Activated CD4-positive, alpha-beta T cell treated with anti-CD3 and anti-CD28 coated beads for 48 hours (primary cell): ENCODE measurements around the gene TRIM66.
A peak's percentile ranks its signal among the peaks of the same experiment; 100 is the strongest.

Experiments
- DNase-seq: peaks from one replicate; pipeline ENCODE4 v3.0.0-alpha.2; 2020

Gene TRIM66

GRCh38 chr11:8649361-8649760 lies 33.1 kb downstream of the TRIM66 start:
- DNase-seq, result no peak

- no peak for DNase-seq
Observed at GRCh38 chr11:8646873-8647272, 35.6 kb downstream of the TRIM66 start.

- no peak for DNase-seq
Observed at GRCh38 chr11:8642196-8642841, 40.1 kb downstream of the TRIM66 start.

- DNase-seq, result no peak
Observed at GRCh38 chr11:8641332-8641731, 41.1 kb downstream of the TRIM66 start.

- DNase-seq, result no peak
Observed at GRCh38 chr11:8640267-8640906, 42.1 kb downstream of the TRIM66 start.

- DNase-seq, result no peak
Observed at GRCh38 chr11:8639655-8640054, 42.8 kb downstream of the TRIM66 start.

- DNase-seq, result no peak
Observed at GRCh38 chr11:8638300-8638699, 44.2 kb downstream of the TRIM66 start.

- DNase-seq, result no peak
Observed at GRCh38 chr11:8636127-8636526, 46.3 kb downstream of the TRIM66 start.

GRCh38 chr11:8634498-8634897 lies 48.0 kb downstream of the TRIM66 start:
- DNase-seq, result no peak

- no peak for DNase-seq
Observed at GRCh38 chr11:8631395-8632118, 50.9 kb downstream of the TRIM66 start.

GRCh38 chr11:8624698-8625097 lies 57.8 kb downstream of the TRIM66 start:
- no peak for DNase-seq

GRCh38 chr11:8621147-8621546 lies 61.3 kb downstream of the TRIM66 start:
- DNase-seq, result no peak

GRCh38 chr11:8617063-8617462 lies 65.4 kb downstream of the TRIM66 start:
- no peak for DNase-seq

- DNase-seq, result no peak
Observed at GRCh38 chr11:8615291-8616032, 67.0 kb downstream of the TRIM66 start.

GRCh38 chr11:8614497-8614896 lies 68.0 kb downstream of the TRIM66 start:
- no peak for DNase-seq

- no peak for DNase-seq
Observed at GRCh38 chr11:8613036-8613435, 69.4 kb downstream of the TRIM66 start.

GRCh38 chr11:8612522-8612921 lies 69.9 kb downstream of the TRIM66 start:
- DNase-seq, result no peak

GRCh38 chr11:8610532-8611116 lies 71.8 kb downstream of the TRIM66 start:
- DNase-seq, result peak; percentile 34

- no peak for DNase-seq
Observed at GRCh38 chr11:8608652-8609051, 73.8 kb downstream of the TRIM66 start.

- DNase-seq, result no peak
Observed at GRCh38 chr11:8605971-8606563, 76.4 kb downstream of the TRIM66 start.

- peak; percentile 66 for DNase-seq
Observed at GRCh38 chr11:8604078-8604723, 78.3 kb downstream of the TRIM66 start.

GRCh38 chr11:8603696-8604077 lies 78.8 kb downstream of the TRIM66 start:
- DNase-seq, result no peak
